ELF-1 (cell line): ENCODE results near the gene PILRA.
"Not testable (repeated sequence)": the region's sequence is repeated elsewhere in the genome, so short reads cannot be mapped to it uniquely, and the experiment has no call there.

Source experiments
- DNase-seq: peaks from one replicate; pipeline ENCODE4 v3.0.0-alpha.2; 2016; ENCODE audit warnings: low read depth, low spot score

The PILRA gene

DNA sequence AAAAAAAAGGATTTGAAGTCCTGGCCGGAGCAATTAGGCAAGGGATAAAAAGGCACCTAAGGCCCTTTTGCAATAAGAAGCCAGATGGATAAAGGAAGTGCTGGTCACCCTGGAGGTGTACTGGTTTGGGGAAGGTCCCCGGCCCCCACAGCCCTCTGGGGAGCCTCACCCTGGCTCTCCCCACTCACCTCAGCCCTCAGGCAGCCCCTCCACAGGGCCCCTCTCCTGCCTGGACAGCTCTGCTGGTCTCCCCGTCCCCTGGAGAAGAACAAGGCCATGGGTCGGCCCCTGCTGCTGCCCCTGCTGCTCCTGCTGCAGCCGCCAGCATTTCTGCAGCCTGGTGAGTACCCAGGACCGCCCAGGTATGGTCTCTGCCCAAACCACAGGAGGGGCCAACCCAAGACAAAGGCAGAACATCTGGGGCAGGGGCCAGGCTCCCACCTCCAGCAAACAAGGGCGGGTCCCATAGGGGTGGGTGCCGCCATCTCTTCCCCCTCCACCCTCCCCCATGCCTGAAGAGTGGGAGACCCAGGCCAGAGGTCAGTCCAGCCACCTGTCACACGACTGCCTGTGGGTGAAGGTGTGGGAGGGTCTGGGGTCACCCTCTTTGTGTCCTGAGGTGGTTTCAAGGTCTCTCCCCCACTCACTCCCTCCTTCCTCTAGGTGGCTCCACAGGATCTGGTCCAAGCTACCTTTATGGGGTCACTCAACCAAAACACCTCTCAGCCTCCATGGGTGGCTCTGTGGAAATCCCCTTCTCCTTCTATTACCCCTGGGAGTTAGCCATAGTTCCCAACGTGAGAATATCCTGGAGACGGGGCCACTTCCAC lies 15.0 kb upstream of the PILRA start, which contains the start of gene PILRB:
PILRB (plus strand) TSS at position 91 of the 830 bp plus-strand sequence; CDS start at position 277, 186 bp downstream.
- no peak for DNase-seq

DNA sequence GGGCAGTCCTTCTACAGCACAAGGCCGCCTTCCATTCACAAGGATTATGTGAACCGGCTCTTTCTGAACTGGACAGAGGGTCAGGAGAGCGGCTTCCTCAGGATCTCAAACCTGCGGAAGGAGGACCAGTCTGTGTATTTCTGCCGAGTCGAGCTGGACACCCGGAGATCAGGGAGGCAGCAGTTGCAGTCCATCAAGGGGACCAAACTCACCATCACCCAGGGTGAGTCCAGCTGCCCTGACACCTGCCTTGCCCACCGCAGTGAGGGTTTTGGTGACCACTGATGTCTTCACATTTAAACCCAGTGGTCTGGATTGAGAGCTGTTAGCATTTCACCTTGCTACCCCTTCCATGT lies 14.5 kb upstream of the PILRA start:
- no peak for DNase-seq

DNA sequence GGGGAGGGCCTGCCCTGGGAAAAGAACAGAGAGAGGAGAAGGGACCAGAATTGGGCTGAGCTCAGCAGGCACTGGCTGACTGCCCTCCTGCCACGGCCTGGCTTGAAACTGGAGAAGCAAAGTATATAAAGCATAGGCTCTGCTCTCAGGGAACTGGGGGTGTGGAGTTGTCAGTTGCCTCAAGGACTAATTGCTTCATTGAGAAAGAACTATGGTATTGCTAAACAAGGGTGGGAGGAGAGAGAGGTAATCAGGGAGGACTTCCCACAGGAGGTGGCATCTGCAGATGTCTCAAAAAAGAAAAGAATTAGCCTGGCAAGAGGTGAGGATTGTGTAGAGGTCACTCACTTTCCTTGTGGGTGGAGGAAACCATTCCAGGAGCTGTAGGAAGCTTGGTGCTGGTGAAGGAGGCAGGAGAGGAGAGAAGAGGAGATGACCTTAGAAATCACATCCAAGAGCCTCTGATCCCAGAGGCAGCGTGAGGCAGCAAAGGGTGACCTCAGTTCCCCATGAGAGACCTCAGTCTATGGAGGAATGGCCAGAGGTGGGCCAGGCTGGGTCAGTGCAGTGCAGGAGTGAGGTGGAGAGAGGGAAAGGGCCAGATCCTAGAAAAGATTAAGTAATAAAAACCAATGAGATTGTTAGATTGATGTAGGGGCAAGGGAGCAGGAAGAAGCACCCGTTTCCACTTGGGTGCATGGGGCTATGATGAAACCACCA lies 13.0 kb upstream of the PILRA start:
- no peak for DNase-seq

DNA sequence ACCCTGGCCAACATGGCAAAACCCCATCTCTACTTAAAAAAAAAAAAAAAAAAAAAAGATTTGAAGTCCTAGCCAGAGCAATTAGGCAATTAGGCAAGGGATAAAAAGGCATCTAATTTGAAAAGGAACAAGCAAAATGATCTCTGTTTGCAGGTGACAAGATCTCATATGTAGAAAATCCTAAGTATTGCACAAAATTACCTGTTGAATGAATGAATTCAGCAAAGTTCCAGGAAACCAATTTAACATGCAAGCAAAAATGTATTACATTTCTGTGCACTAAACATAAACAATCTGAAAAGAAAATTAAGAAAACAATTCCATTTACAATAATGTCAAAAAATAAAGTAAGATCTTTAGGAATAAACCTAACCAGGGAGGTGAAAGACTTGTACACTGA lies 10.2 kb upstream of the PILRA start:
- DNase-seq, result no peak

DNA sequence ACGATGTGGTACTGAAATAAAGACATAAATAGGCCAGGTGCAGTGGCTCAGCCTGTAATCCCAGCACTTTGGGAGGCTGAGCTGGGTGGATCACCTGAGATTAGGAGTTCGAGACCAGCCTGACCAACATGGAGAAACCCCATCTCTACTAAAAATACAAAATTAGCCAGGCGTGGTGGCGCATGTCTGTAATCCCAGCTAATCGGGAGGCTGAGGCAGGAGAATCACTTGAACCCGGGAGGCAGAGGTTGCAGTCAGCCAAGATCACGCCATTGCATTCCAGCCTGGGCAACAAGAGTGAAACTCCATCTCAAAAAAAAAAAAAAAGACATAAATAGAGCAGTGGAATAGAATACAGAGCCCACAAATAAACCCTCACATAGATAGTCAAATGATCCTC lies 9.5 kb upstream of the PILRA start:
- not testable (repeated sequence) for DNase-seq

DNA sequence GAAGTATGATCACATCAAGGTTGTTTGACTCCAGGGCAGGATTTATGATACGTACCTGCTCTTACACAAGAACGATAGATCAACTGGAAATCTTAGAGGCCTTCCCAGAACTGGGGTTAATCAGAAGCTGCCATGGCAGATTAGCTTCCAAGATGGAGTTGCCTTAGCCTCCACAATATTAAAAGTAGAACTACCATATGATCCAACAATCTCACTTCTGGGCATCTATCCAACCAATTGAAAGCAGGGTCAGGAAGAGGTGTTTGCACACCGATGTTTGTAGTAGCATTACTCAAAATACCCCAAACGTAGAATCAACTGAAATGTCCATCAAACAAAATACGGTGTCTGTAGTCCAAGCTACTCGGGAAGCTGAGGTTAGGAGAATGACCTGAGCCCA lies 8.8 kb upstream of the PILRA start:
- DNase-seq, result no peak

DNA sequence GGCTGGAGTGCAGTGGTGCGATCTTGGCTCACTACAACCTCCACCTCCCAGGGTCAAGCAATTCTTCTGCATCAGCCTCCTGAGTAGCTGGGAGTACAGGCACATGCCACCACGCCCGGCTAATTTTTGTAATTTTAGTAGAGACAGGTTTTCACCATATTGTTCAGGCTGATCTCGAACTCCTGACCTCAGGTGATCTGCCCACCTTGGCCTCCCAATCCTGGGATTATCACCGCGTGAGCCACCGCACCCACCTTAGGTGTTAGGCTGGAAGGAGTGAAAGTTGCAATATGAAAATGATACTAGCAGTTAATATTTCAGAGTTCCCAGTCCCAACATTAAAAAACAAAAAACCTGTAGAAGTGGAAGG lies 7.3 kb upstream of the PILRA start:
- not testable (repeated sequence) for DNase-seq

DNA sequence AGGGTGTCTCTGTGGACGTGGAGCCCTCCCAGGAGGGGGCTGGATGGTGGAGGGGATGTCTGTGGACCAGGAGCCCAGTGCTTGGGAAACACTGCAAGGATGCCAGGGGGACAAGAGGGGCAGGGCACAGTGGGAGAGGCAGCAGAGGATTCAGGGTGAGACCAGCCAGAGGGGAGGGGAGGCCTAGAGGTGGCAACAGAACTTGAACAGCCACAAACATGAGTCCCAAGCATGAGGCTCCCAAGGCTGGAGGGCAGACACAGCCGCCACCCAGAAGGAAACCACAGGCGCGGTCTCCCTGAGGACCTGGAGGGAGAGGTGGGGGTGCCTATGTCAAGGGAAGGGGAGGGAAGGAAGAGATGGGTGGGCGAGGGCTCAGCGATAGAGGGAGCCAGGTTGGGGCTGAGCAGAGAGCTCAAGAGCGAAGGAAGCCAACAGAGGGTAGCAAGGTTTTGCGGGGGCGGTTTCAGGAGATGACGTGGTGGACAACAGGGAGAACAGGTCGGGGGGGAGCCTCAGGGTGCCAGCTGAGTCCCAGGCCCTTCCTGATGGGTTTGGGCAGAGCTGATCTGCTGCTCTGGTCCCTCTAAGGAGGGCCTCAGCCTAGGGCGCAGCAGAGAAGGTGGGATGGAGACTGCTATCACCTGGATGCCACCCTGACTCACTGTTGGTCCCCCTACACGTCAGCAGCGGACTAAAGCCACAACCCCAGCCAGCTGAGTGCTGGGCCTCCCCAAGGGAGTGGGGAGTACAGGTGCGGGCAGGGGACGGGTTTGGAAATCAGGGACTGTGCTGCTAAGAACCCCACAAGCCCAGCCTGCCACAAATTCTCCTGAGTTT lies 6.7 kb upstream of the PILRA start:
- DNase-seq, result no peak

DNA sequence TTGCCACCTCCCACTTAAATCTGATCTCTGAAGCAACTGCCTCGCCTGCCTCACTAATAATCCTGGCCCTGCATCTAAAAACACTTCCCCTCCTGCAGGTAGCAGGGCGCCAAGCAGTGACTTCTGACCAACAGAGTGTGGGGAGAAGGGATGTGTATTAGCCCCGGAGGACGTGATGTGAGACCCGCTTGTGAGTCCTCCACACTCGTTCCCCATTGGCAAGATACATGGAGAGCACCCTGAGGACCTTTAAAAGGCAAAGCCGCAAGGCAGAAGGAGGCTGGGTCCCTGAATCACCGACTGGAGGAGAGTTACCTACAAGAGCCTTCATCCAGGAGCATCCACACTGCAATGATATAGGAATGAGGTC lies 6.1 kb upstream of the PILRA start:
- no peak for DNase-seq

DNA sequence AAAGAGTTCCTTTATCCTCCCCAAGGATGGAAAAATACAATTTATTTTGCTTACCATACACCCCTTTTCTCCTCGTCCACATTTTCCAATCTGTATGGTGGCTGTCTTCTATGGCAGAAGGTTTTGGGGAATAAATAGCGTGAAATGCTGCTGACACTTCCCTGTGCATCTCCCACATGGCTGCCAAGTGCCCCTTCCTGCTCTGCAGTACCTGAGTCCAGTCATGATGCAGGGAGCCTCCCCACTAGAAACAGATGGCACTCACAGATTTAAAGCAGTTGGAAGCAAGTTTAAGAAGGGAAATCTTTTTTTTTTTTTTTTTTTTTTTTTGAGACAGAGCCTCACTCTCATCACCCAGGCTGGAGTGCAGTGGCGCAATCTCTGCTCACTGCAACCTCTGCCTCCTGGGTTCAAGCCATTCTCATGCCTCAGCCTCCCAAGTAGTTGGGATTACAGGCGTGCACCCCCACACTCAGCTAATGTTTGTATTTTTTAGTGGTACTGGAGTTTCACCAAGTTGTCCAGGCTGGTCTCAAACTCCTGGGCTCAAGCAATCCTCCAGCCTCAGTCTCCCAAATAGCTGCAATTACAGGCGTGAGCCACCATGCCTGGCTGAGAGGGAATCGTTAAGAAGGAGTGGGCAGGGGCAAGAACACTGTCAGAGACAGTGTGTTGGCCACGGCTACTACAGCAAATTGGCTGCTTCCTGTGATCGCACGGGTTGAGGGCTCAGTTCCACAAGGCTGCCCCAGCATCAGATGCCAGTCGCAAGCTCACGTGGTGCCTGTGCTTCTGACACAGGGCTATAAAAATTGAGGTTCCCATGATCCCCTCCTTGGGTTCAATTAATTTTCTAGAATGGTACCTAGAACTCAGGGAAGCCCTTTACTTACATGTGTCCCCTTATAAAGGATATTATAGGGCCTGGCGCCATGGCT lies 5.3 kb upstream of the PILRA start:
- no peak for DNase-seq

DNA sequence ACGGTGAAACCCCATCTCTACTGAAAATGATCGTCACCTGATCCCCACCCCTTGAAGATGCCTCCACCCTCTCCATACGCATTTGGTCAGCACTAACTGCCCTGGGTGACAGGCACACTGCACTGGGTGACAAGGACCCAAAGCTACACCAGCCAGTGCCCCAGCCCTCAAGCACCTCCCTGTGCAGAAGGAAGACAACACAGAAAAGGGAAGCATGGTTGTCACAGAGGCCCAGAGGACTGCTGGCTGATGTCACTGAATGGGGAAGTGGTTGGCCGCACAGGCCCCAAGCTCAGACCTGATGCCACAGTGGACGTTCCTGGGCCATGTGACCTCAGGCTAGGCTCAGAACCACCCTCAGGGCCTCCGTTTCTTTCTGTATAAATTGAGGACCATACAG lies 4.2 kb upstream of the PILRA start:
- DNase-seq, result no peak

DNA sequence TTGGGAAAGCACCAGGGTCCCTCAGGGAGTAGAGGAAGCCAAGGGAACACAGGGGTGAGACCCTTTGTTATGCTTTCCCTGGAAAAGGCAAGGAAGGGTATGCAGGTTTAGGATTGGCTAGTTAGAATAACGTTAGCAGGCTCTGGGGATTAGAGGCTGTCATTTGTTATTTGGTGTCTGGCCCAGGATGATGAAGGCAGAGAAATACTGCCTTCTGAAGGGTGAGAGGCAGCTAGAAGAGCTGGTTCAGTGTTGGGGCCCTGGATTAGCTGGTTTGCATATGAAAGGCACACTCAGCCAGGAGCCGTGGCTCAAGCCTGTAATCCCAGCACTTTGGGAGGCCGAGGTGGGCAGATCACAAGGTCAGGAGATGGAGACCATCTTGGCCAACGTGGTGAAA lies 3.0 kb upstream of the PILRA start:
- DNase-seq, result peak; percentile 70

DNA sequence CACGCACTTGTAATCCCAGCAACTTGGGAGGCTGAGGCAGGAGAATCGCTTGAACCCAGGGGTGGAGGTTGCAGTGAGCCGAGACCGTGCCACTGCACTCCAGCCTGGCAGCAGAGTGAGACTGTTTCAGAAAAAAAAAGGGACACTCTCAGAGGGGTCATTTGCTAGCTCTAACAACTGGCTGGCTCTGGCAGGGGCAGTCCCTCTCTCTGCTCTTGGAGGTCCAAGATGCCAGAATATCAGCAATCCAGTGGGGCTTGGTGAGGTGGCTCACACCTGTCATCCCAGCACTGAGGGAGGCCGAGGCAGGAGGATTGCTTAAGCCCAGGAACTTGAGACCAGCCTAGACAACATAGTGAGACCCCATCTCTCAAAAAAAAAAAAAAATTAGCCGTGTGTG lies 2.5 kb upstream of the PILRA start:
- DNase-seq, result no peak

DNA sequence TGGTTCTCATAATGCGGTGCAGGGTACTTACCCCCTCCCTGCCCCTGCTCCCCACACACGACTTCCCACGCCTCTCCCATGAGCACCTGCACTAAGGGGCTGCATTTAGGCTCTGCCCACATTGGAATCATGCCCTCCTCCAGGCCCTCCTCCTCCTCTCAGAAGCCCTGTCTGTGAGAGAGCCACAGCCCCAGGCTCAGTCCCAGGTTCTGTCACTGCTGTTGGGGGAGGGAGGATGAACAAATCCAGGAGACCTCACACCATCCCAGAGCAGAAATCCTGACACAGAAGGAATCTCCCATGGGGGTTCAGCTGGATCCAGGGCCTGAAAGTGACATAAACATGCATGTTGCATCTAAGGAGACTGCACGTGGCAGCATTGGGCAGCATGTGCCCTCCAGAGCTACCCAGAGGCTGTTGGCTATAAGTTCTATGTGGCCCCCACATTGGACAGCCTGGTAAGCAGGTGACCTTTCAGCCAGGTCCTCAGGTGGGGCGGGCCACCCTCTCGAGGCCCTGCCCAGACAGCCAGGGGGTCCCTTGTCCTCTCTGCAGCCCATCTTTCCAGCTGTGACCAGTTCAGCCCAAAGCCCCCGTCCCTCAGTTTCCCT lies 1.6 kb upstream of the PILRA start:
- DNase-seq, result peak; percentile 51

DNA sequence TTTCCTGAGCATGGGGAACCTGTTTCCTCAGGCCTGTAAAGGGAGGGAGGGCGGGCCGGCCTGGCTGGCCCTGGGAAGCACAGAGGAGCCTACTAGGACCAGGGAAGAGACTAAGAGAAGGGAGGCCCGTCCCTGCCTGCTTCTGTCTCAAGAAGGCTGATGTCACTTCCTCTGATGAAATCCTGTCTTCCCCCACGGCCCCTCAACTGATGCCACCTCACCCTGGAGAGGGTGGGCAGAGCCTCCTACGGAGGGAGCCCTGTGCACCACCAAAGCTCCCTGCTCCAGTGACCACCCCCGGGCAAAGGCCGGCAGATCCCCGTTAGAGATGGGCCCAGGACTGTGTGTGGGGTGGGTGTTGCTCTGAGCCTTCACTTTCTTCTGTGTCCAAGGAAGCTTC lies 1.0 kb upstream of the PILRA start:
- DNase-seq, result no peak

DNA sequence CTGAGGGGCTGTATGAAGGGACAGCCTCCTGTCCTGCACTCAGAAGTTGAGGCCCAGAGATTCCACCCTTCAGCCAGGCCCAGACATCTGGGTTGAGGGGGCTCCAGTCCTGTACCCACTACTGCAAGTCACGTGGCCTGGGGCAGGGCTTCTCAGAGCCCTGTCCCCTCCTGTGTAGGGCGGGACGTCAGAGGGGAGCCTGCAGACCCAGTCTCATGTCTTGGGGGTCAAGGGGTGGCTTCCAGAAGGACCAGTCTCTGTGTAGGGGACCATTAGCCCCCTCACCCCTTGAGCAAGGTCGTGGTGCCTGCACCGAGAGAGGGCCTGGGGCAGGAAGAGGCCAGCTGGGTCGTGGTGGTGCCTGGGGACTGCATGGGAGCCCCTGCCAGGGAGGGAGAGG lies 593 bp upstream of the PILRA start:
- DNase-seq, result no peak

DNA sequence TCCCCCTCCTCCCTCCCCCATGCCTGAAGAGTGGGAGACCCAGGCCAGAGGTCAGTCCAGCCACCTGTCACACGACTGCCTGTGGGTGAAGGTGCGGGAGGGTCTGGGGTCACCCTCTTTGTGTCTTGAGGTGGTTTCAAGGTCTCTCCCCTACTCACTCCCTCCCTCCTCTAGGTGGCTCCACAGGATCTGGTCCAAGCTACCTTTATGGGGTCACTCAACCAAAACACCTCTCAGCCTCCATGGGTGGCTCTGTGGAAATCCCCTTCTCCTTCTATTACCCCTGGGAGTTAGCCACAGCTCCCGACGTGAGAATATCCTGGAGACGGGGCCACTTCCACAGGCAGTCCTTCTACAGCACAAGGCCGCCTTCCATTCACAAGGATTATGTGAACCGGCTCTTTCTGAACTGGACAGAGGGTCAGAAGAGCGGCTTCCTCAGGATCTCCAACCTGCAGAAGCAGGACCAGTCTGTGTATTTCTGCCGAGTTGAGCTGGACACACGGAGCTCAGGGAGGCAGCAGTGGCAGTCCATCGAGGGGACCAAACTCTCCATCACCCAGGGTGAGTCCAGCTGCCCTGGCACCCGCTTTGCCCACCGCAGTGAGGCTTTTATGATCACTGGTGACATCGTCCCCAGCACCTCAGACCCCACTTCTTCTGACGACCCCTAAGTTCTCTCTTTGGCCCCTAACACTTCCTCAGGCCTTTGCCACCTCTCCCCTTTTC lies 747 bp downstream of the PILRA start:
- not testable (repeated sequence) for DNase-seq

DNA sequence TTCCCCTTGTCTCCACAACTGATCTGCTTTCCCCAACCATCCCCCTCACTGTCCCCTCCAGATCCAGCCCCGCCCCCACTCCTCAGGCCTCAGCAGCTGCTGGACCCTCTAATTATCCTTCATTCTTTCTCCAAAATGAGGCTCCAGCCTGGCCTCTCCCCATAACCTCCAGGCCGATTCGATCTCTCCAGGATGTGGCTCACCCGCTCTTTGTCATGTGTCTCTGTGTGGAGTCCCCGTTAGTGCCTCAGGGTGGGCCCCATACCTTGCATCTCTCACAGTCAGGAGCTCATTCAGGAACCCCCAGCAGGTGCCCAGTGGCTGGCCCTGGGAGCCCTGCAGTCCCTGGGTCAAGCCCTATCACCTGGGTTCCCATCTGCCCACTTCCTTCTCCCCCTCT lies 1.3 kb downstream of the PILRA start:
- DNase-seq, result no peak

DNA sequence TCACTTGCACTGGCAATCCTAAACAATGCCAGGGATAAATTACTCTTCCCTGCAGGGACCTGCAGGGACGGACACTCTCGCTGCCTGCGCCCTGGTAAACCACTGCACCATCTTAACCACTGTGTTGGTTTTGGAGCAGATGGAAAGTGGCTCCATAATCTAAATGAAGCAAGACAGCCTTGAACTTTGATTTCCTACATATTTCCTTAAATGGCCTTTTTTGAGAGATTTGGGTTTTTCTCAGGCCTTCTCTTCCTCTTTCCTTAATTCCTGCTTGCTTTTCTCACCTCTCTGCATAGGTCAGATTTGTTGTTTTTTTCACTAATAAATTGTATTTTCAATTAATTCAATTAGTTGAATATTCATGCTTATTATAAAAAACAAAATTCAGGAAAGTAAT lies 2.8 kb downstream of the PILRA start:
- no peak for DNase-seq

DNA sequence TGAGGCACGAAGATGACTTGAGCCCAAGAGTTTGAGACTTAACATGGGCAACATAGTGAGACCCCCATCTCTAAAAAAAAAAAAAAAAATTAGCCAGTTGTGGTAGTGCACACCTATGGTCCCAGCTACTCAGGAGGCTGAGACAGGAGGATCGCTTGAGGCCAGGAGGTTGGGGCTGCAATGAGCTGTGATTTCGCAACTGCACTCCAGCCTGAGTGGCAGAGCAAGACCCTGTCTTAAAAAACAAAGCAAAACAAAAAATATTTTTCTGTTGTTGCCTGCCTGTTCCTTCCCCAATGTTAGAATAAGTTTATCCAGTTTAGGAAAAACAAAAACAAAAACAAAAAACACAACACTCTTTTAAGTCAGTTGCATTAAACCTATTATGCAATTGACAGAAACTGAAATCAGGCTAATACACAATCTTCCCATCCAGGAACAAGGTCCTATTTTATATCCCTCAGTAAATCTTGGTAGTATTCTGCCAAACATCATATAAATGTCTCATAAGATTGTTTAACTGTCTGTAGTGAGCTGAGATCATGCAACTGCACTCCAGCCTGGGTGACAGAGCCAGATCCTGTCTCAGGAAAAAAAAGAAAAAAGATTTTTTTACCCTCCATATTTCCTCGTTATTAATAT lies 4.9 kb downstream of the PILRA start:
- no peak for DNase-seq
